Measurements from ENCODE around the gene FUS.
"Not testable (repeated sequence)": the region's sequence is repeated elsewhere in the genome, so short reads cannot be mapped to it uniquely, and the experiment has no call there.

FUS gene

DNA sequence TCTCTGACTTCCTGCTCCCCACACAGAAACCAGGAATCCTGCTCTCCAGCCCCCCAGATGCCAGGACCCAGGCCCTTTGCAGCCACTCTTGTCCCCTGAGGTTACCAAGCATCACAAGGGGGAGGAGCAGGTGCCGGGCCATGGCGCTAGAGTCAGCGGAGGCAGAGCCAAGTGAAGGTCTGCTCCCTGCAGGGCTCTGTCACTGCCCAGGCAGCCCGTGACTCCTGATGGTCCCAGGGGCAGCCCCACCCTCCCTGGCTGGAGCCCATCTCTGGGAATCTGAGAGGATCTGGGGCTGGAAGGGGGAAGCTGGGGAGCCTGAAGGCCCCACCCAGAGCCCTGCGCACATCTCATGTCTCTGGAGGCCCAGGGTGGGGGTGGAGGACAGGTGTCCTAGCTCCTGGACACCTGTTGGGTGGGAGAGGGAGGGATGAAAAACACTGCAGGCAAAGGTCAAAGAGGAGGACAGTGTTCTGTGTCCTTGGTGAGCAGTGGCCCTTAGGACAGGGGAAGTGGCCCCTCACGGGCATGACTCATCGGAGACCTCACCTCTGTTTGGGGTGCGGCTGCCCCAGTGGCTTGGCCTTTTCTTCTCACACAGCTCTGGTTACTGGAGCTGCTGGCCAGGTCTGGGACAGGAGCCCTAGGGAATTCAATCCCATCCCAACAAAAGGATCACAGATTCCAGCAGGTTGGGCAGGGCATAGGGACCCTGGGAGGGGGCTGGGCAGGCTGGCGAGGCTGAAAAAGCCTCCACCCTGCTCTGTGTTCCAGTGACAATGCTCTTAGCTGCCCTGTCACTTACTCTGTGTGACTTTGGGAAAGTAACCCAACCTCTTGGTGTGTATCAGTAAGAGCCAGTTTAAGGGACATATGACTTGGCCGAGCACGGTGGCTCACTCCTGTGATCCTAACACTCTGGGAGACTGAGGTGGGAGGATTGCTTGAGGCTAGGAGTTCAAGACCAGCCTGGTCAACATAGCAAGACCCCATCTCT is 29.7 kb upstream of the FUS start, which contains the start of gene PRSS36:
TSS of gene PRSS36 (minus strand) at position 173 of the 997 bp plus-strand sequence. CDS start at position 142, 31 bp downstream.
- peaks cover 13% of the 10 kb centered on the region for H3K4me1 ChIP-seq (ENCODE audit: insufficient read depth, low read length)
- H3K9me3 ChIP-seq (ENCODE audit: control insufficient read depth, insufficient read depth, low read length) = no peaks in the 10 kb centered on the region
- H3K9ac ChIP-seq (ENCODE audit: low read depth, low read length) = no peak within 1 kb of the TSS; the same call in 1 of the 2 replicates
- H3K36me3 ChIP-seq (ENCODE audit: insufficient read depth, low read length) = no peaks in the 10 kb centered on the region

DNA sequence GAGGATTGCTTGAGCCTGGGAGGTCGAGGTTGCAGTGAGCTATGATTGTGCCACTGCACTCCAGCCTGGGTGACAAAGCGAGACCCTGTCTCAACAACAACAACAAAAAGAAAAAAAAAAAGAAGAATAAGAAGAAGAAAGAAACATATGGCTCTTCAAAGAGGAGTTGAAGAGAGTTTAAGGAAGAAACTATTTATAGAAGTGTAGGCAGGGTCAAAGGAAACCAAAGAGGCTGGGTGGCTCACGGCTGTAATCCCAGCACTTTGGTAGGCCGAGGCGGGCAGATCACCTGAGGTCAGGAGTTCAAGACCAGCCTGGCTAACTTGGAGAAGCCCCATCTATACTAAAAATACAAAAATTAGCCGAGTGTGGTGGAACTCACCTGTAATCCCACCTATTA is 29.0 kb upstream of the FUS start:
- not testable (repeated sequence) for H3K36me3 ChIP-seq (ENCODE audit: insufficient read depth, low read length); H3K9me3 ChIP-seq (ENCODE audit: control insufficient read depth, insufficient read depth, low read length); H3K9ac ChIP-seq (ENCODE audit: low read depth, low read length)
- H3K4me1 ChIP-seq (ENCODE audit: insufficient read depth, low read length) = peaks cover 13% of the 10 kb centered on the region

DNA sequence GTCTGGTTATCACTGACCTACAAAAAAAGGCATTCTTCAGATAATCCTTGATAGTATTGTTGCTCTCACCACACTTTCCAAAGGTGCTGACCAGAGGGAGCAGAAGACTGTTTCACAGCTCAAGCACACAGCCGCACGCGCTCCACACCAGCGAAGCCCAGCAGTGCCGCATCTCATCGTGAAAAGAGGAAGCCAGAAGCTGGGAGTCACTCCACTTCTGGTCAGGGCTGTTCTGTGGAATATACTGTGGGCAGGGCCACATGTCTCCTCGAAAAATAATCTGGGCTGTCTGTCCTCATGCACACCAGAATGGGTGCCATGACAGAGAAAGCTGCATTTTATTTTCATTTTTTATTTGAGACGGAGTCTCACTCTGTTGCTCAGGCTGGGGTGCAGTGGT is 22.8 kb upstream of the FUS start:
- no peaks in the 10 kb centered on the region for H3K9me3 ChIP-seq (ENCODE audit: control insufficient read depth, insufficient read depth, low read length)
- H3K9ac ChIP-seq (ENCODE audit: low read depth, low read length) = no peak overlapping the region
- H3K4me1 ChIP-seq (ENCODE audit: insufficient read depth, low read length) = no peaks in the 10 kb centered on the region
- no peaks in the 10 kb centered on the region for H3K36me3 ChIP-seq (ENCODE audit: insufficient read depth, low read length)

DNA sequence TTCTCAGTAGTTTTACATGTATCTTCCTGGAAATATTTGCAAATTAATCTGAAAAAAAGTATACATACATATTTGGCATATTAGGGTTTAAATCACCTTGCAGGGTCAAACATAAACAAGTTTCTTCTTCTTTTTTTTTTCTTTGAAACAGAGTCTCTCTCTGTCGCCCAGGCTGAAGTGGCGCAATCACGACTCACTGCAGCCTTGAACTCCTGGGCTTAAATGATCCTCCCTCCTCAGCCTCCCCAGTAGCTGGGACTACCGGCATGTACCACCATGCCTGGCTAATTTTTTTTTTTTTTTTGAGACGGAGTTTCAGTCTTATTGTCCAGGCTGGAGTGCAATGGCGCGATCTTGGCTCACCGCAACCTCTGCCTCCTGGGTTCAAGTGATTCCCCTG is 12.6 kb upstream of the FUS start:
- no peak overlapping the region for H3K9ac ChIP-seq (ENCODE audit: low read depth, low read length)
- H3K36me3 ChIP-seq (ENCODE audit: insufficient read depth, low read length) = no peaks in the 10 kb centered on the region
- H3K9me3 ChIP-seq (ENCODE audit: control insufficient read depth, insufficient read depth, low read length) = no peaks in the 10 kb centered on the region; the same call in 1 of the 2 replicates
- peaks cover 12% of the 10 kb centered on the region for H3K4me1 ChIP-seq (ENCODE audit: insufficient read depth, low read length)

DNA sequence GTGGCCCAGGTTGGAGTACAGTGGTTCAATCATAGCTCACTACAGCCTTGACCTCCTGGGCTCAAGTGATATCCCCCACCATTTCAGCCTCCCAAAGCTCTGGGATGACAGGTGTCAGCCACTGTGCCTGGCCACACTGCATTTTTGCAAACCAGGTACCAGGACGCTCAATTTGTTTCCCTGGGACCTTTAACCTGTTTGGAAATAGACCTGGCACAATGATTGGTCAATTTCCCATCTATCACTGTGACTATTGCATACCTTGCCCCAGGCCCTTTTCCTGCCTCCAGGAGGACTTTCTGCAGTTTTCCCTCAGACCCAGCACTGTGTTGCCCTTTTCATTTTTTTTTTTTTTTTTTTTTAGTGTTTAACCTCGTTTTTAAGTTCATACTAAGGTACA is 11.1 kb upstream of the FUS start:
- Histone ChIP-seq H3K9me3 (ENCODE audit: control insufficient read depth, insufficient read depth, low read length) (no peaks in the 10 kb centered on the region; the same call in 1 of the 2 replicates), H3K9ac (ENCODE audit: low read depth, low read length) (no peak overlapping the region), H3K36me3 (ENCODE audit: insufficient read depth, low read length) (no peaks in the 10 kb centered on the region), H3K4me1 (ENCODE audit: insufficient read depth, low read length) (peaks cover 12% of the 10 kb centered on the region)

DNA sequence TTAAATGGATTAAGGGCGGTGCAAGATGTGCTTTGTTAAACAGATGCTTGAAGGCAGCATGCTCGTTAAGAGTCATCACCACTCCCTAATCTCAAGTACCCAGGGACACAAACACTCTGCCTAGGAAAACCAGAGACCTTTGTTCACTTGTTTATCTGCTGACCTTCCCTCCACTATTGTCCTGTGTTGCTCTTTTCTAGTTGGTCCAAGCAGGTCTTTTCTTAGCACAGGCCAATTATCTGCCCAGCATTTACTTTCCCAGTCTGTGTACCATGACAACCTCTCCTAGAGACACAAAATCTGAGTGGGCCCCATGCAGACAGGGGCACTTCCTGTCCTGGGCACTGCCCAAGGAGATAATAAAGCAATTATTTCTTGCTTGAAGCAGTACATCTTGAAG is 9.9 kb upstream of the FUS start:
- H3K9me3 ChIP-seq (ENCODE audit: control insufficient read depth, insufficient read depth, low read length); H3K36me3 ChIP-seq (ENCODE audit: insufficient read depth, low read length); H3K9ac ChIP-seq (ENCODE audit: low read depth, low read length): not testable (repeated sequence)
- peaks cover 12% of the 10 kb centered on the region for H3K4me1 ChIP-seq (ENCODE audit: insufficient read depth, low read length)

DNA sequence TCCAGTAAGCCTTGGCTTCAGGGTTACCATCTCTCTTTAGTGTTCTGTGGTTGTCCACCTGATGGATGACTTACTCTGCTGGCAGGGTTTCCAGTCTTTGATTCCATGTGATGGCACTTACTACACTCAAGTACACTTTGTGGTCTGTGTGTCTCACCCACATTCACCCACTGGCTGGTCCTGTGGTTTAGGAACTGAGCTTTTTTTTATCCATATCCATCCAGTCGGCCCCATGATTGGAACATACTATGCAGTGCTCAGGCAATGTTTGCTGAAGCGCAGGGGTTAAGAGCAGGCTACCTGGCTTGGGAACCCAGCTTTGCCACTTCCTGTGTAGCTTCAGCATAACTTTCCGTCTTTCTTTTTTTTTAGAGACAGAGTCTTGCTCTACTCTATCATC is 2.8 kb upstream of the FUS start:
- Histone ChIP-seq H3K9me3 (ENCODE audit: control insufficient read depth, insufficient read depth, low read length) (no peaks in the 10 kb centered on the region), H3K4me1 (ENCODE audit: insufficient read depth, low read length) (no peaks in the 10 kb centered on the region; the same call in 1 of the 2 replicates), H3K36me3 (ENCODE audit: insufficient read depth, low read length) (0 out of 2 replicates have a peak, but pooled peaks cover under 1% of the 10 kb centered on the region), H3K9ac (ENCODE audit: low read depth, low read length) (no peak overlapping the region)

DNA sequence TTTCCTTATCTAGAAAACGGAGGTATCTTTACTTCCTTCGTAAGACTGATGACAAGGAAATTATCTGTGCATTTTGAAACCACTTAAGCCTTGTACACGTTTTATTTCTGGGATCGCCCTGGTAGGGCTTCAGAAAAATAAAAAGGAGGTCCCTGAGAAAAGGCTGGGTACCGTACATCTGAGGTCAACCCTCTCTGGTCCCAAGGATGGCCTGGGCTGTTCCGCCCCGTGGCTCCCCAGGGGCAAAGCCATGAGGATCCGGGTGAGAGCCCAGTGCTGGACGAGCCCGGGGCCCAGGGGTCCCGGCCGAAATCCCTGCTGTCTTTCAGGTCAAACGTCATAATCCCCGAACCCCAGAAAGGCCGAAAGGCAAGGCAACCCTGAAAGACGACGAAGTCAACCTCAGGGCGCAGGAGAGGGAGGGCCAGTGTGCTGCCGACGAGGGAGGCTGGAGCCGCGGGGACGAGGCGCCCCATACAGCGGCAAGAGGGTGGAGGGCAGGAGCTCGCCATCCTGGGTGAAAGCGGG is 656 bp upstream of the FUS start:
- no peaks in the 10 kb centered on the region for H3K9me3 ChIP-seq (ENCODE audit: control insufficient read depth, insufficient read depth, low read length)
- H3K36me3 ChIP-seq (ENCODE audit: insufficient read depth, low read length) = peaks cover 18% of the 10 kb centered on the region
- H3K4me1 ChIP-seq (ENCODE audit: insufficient read depth, low read length) = peaks cover 2% of the 10 kb centered on the region; the same call in 1 of the 2 replicates
- H3K9ac ChIP-seq (ENCODE audit: low read depth, low read length) = peak overlapping the region; percentile 77

DNA sequence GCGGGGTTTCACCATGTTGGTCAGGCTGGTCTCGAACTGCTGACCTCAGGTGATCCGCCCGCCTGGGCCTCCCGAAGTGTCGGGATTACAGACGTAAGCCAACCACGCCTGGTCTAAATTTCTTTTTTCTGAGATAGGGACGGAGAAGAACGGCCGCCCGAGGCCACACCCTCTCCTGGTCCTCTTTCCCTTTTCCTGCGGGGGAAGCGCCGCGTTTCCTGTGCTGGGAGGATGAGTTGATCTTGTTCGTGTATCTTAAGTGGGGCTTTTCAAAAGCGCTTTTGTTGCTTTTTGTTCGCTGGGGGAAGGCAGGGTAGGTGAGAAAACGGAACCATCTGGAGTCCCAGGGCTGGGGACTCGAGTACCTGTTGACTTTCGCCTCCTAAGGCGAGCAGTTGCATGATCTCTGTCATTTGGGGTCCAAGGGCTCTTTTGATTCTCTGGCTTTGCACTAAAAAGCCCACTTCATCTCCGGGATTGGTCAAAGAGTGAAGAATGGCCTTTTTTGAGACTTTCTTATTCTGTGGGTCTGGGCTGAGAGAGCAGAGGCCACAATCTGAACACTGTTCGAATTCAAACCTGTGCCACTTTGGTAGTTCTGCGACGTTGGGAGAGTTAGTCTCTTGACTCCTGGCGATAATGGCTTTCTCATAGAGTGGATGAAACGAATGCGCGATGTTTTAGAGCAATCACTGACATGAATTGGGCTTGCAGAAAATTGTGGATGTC is 1.3 kb downstream of the FUS start:
- Histone ChIP-seq H3K9me3 (ENCODE audit: control insufficient read depth, insufficient read depth, low read length) (no peaks in the 10 kb centered on the region), H3K9ac (ENCODE audit: low read depth, low read length) (peak overlapping the region; percentile 77), H3K36me3 (ENCODE audit: insufficient read depth, low read length) (peaks cover 31% of the 10 kb centered on the region), H3K4me1 (ENCODE audit: insufficient read depth, low read length) (peaks cover 2% of the 10 kb centered on the region; the same call in 1 of the 2 replicates)

DNA sequence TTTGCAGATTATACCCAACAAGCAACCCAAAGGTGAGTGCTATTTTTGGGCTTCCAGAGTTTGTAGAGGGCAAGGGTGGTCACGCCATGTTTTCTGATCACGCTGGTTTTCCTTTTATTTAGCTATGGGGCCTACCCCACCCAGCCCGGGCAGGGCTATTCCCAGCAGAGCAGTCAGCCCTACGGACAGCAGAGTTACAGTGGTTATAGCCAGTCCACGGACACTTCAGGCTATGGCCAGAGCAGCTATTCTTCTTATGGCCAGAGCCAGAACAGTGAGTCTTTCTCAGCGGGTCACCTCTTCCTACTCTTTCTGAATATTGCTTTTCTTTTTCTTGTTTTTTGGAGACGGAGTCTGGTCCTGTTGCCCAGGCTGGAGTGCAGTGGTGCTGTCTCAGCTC is 2.5 kb downstream of the FUS start:
- H3K36me3 ChIP-seq (ENCODE audit: insufficient read depth, low read length) = peaks cover 42% of the 10 kb centered on the region
- peak overlapping the region; percentile 77; the same call in 1 of the 2 replicates for H3K9ac ChIP-seq (ENCODE audit: low read depth, low read length)
- H3K4me1 ChIP-seq (ENCODE audit: insufficient read depth, low read length) = peaks cover 2% of the 10 kb centered on the region; the same call in 1 of the 2 replicates
- no peaks in the 10 kb centered on the region for H3K9me3 ChIP-seq (ENCODE audit: control insufficient read depth, insufficient read depth, low read length)

DNA sequence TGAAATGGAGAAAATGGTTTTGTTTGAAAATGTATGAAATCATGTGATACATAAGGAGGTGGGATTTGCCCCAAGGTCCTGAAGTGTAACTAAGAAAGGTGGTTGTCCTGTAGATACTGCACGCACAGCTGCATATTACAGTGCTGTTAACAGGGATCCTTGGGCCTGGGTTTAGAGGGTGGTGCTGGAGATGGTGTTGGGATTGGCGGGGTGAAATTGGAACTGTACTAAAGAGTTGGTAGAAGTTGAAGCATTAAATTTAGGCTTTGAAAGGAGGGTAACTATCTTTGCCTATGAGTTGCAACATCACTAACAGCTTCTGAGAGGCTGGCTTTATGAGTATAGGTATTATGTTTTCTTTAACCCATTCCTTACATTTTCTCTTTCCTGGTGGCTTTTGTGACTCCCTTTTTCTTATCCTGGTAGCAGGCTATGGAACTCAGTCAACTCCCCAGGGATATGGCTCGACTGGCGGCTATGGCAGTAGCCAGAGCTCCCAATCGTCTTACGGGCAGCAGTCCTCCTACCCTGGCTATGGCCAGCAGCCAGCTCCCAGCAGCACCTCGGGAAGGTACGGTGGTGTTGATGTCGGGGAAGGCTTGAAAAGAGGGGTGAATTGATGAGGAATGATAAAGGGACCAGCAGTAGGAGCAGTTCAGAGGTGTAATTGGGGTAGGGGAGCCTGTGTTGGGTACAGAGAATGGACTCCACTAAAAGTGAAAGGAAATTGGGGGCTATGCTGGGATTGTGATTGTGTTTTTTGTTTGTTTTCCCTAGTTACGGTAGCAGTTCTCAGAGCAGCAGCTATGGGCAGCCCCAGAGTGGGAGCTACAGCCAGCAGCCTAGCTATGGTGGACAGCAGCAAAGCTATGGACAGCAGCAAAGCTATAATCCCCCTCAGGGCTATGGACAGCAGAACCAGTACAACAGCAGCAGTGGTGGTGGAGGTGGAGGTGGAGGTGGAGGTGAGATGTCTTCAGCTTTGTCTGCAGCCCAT is 3.8 kb downstream of the FUS start:
- Histone ChIP-seq H3K9ac (ENCODE audit: low read depth, low read length) (no peak overlapping the region), H3K9me3 (ENCODE audit: control insufficient read depth, insufficient read depth, low read length) (no peaks in the 10 kb centered on the region), H3K36me3 (ENCODE audit: insufficient read depth, low read length) (peaks cover 56% of the 10 kb centered on the region), H3K4me1 (ENCODE audit: insufficient read depth, low read length) (peaks cover 2% of the 10 kb centered on the region; the same call in 1 of the 2 replicates)

DNA sequence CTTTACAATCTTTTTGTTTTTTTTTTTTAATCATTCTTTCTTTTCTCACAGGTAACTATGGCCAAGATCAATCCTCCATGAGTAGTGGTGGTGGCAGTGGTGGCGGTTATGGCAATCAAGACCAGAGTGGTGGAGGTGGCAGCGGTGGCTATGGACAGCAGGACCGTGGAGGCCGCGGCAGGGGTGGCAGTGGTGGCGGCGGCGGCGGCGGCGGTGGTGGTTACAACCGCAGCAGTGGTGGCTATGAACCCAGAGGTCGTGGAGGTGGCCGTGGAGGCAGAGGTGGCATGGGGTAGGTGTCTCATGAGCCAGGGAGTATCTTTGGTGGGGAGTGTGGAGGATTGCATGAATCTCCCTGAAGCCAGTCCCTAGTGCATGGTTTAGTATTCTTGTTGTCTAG is 4.9 kb downstream of the FUS start:
- Histone ChIP-seq H3K9ac (ENCODE audit: low read depth, low read length) (no peak overlapping the region), H3K36me3 (ENCODE audit: insufficient read depth, low read length) (peaks cover 67% of the 10 kb centered on the region), H3K9me3 (ENCODE audit: control insufficient read depth, insufficient read depth, low read length) (no peaks in the 10 kb centered on the region), H3K4me1 (ENCODE audit: insufficient read depth, low read length) (peaks cover 2% of the 10 kb centered on the region; the same call in 1 of the 2 replicates)

DNA sequence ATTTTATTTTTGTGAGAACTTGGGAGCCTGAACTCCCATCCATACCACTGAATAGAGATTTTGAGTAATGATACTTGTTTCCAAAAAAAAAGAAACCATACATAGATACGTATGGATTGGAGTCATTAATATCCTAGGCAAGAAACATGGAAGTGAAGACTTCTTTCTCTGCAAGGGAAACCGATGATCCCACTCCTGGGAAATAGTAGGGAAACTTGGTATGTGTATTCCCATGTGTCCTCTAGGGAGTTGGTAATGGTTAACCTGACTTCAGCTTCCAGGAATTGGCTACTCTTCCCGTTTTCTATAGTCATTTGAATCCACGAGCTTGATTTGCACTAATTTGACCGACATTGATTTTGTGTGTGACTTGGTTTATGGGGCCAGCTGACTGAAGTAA is 5.4 kb downstream of the FUS start:
- Histone ChIP-seq H3K36me3 (ENCODE audit: insufficient read depth, low read length) (peaks cover 71% of the 10 kb centered on the region), H3K9ac (ENCODE audit: low read depth, low read length) (no peak overlapping the region), H3K4me1 (ENCODE audit: insufficient read depth, low read length) (peaks cover 2% of the 10 kb centered on the region; the same call in 1 of the 2 replicates), H3K9me3 (ENCODE audit: control insufficient read depth, insufficient read depth, low read length) (no peaks in the 10 kb centered on the region)
